Prostate gland (tissue), 2 donors: ENCODE data around the gene FSCN2.

Experiments used
- POLR2A ChIP-seq: fragments of 450-650 bp; IDR thresholded peaks from one replicate; pipeline ENCODE4 v1.6.1; 2016; ENCODE audit warnings: antibody characterized with exemption, mild to moderate bottlenecking
- TF ChIP-seq, protein P1 (sequence below), 4 experiments: fragments of 200-600 bp in 2 of 4; fragments of 450-650 bp in 2 of 4; sonication (generic) in 2 of 4; IDR thresholded peaks; 1 replicate in 3 of 4; 2 replicates in 1 of 4; pipeline ENCODE4 v1.5.1; 2016 to 2019; ENCODE audit warnings: antibody characterized with exemption in 4 of 4, mild to moderate bottlenecking in 2 of 4, moderate library complexity in 2 of 4

DNA sequence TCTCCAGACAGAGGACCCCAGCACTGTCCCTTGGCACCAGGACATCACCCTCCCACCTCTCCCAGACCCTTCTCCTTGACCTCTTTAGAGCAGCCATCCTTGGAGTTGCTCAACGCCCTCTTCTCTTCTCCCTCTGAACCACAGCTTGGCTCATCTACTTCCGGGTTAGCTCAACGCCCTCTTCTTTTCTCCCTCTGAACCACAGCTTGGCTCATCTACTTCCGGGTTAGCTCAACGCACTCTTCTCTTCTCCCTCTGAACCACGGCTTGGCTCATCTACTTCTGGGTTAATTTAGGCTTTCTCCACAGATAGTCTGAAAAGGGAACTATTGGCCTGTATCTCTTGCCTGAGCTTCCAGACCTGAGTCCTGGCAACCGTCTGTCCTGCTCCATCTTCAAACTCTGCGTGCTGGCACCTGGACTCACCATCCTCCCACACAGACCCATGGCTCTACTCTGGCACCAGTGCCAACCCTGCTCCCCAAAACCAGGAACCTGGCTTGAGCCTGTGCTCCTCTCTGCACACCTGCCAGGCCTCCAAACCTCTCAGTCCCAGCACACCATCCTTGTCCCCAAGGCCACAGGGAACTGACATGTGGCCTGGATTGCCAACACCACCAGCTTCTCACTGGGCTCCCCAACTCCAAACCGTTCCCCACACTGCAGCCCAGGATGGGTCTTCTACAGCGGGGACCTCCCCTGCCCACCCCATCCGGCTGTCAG, 49.3 kb downstream of the FSCN2 start:
- TF ChIP-seq, protein P1, sequence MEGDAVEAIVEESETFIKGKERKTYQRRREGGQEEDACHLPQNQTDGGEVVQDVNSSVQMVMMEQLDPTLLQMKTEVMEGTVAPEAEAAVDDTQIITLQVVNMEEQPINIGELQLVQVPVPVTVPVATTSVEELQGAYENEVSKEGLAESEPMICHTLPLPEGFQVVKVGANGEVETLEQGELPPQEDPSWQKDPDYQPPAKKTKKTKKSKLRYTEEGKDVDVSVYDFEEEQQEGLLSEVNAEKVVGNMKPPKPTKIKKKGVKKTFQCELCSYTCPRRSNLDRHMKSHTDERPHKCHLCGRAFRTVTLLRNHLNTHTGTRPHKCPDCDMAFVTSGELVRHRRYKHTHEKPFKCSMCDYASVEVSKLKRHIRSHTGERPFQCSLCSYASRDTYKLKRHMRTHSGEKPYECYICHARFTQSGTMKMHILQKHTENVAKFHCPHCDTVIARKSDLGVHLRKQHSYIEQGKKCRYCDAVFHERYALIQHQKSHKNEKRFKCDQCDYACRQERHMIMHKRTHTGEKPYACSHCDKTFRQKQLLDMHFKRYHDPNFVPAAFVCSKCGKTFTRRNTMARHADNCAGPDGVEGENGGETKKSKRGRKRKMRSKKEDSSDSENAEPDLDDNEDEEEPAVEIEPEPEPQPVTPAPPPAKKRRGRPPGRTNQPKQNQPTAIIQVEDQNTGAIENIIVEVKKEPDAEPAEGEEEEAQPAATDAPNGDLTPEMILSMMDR (IDR thresholded peaks at IDR 0.05), result no peak
- no peak for TF ChIP-seq POLR2A
